Right lobe of liver (tissue), 6 donors: ENCODE measurements around the gene ZBTB7B. TPM values are rescaled to one million over a fixed set of nuclear protein-coding genes. Genes with fewer than 3 reads are reported as not detected.

Source experiments
- ATAC-seq, 4 donors: fragments of 200-7000 bp; cut with Tn5 transposase; one replicate each; pipeline ENCODE4 v1.9.1; 2020; ENCODE audit warnings: mild to moderate bottlenecking in 4 of 4, moderate library complexity in 4 of 4
- DNase-seq, 3 donors: peaks; one replicate each; pipeline ENCODE4 v3.0.0-alpha.2; 2020
- H3K27ac ChIP-seq, 3 donors: fragments of 200-600 bp; one replicate each; pipeline ENCODE4 v1.8.0; 2022
- H3K27me3 ChIP-seq, 2 donors: fragments of 200-600 bp; one replicate each; pipeline ENCODE4 v1.8.0; 2022
- H3K36me3 ChIP-seq, 4 donors: fragments of 200-600 bp; sonication (generic) in 1 of 4; one replicate each; pipeline versions ENCODE4 v1.5.1 to v1.8.0; 2017 to 2022; ENCODE audit warnings: control low read depth in 1 of 4
- H3K4me1 ChIP-seq, 4 donors: fragments of 200-600 bp; sonication (generic) in 1 of 4; one replicate each; pipeline versions ENCODE4 v1.5.1 to v1.8.0; 2017 to 2022; ENCODE audit warnings: control low read depth in 1 of 4
- H3K4me3 ChIP-seq, 3 donors: fragments of 200-600 bp; one replicate each; pipeline ENCODE4 v1.8.0; 2022
- H3K9me3 ChIP-seq, 4 donors: fragments of 200-600 bp; sonication (generic) in 1 of 4; one replicate each; pipeline versions ENCODE4 v1.5.1 to v1.8.0; 2017 to 2022; ENCODE audit warnings: control low read depth in 1 of 4
- CTCF ChIP-seq, 4 donors: fragments of 200-600 bp in 3 of 4; fragments of 450-650 bp in 1 of 4; IDR thresholded peaks; one replicate each; pipeline versions ENCODE4 v1.5.1 to v1.8.0; 2016 to 2022; ENCODE audit warnings: antibody characterized with exemption in 4 of 4, mild to moderate bottlenecking in 2 of 4
- POLR2A ChIP-seq: fragments of 450-650 bp; IDR thresholded peaks from one replicate; pipeline ENCODE4 v1.6.1; 2017; ENCODE audit warnings: antibody characterized with exemption, mild to moderate bottlenecking
- WGBS: methylation state at CpG from one replicate; pipeline ENCODE4 v1.1.6; 2018; ENCODE audit warnings: low coverage, low lambda C conversion rate; ENCODE audit not compliant: insufficient coverage; ENCODE audit errors: missing lambda C conversion rate; 5-methylcytosine and 5-hydroxymethylcytosine counted together
- intact Hi-C, 2 donors: fragments of 100-400 bp; cut with DNase I; formaldehyde crosslinking; loops; one replicate each; pipeline versions ENCODE4 v1.11.2 to v1.14.1; 2022
- total RNA-seq, 6 experiments: library from RNA; depleted of rRNA in 2 of 6; stranded (reverse); fragments of >200 nt in 2 of 6; fragmentation: NEBNext Ultra II Directional in 3 of 6; extraction: Animal tissue kit (Norgen Biotek cat#: 25700) in 3 of 6; gene quantifications; one replicate each; pipeline versions ENCODE4 v1.1.0 to v1.2.4, GENCODE V29; 2016 to 2023
- donor health status: DM: no; HTN: yes; CAD: no.
- donor health status: DM: no; HTN: no; CAD: no.
- donor health status: DM: no; HTN: no; CAD: no.
- donor health status: DM: no; HTN: yes; CAD: no.
- donor health status: DM: no; HTN: yes; CAD: no.

ZBTB7B gene
- total RNA-seq, 6 experiments from 2014 or later, result 35.0 to 83.8 (median 38.8) TPM

- H3K4me1 ChIP-seq, result peaks cover 0 to 32% (median 10%) of the 10 kb centered on the region in 4 donors
- WGBS, result 51% methylated on average over 4 of the region's 5 CpGs
- ATAC-seq (no peak), DNase-seq (no peak)
- intact Hi-C loops, result no loop called here
- no peaks in the 10 kb centered on the region for H3K9me3 ChIP-seq
- H3K27me3 ChIP-seq, result no peaks in the 10 kb centered on the region
- no peaks in the 10 kb centered on the region for H3K36me3 ChIP-seq
- no peak overlapping the region for H3K27ac ChIP-seq
- TF ChIP-seq CTCF (IDR thresholded peaks at IDR 0.05) (no peak), POLR2A (no peak)
- no peak overlapping the region for H3K4me3 ChIP-seq
These were observed 40.2 kb downstream of the ZBTB7B start for GRCh38 chr1:155042789-155043188.

- WGBS, result no CpG with 5 or more reads among the region's 12 CpGs
- TF ChIP-seq POLR2A (no peak), CTCF (IDR thresholded peaks at IDR 0.05) (no peak)
- H3K27me3 ChIP-seq, result no peaks in the 10 kb centered on the region
- H3K27ac ChIP-seq, result peak overlapping the region in 2 of 3 donors; percentile 43 to 65
- DNase-seq, result peak in 2 of 3 donors; percentile 64 to 67
- peak; percentile 15 to 59 (median 40) for ATAC-seq
- no peak overlapping the region for H3K4me3 ChIP-seq
- no peaks in the 10 kb centered on the region for H3K36me3 ChIP-seq
- H3K9me3 ChIP-seq, result no peaks in the 10 kb centered on the region
- peaks cover 0 to 35% (median 11%) of the 10 kb centered on the region in 4 donors for H3K4me1 ChIP-seq
- intact Hi-C loops, result no loop called here
These were observed 40.7 kb downstream of the ZBTB7B start for GRCh38 chr1:155043301-155043702.

DNA sequence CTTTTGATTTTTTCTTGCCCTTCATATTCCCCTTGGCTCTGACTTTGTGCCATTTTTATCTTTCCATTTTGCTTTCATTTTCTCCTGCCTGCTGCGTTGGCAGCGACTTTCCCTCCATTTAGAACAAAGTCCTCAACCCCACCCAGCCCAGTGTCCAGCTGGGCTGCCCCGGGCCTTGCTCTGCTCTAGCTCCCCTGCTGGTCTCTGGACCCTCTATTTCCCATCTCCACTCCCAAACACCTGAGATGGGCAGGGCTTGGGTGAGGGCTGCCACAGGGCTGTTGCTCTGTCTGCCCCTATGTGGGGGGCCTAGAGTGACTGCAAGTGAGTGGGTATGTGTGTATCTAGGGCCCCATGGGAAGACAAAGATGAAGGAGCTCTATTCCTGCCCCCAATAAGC is 41.2 kb downstream of the ZBTB7B start:
- TF ChIP-seq POLR2A (no peak), CTCF (IDR thresholded peaks at IDR 0.05) (no peak)
- Histone ChIP-seq H3K27ac (peak overlapping the region in 2 of 3 donors; percentile 43 to 65), H3K4me1 (peaks cover 0 to 35% (median 11%) of the 10 kb centered on the region in 4 donors), H3K9me3 (no peaks in the 10 kb centered on the region), H3K36me3 (no peaks in the 10 kb centered on the region), H3K4me3 (no peak overlapping the region), H3K27me3 (no peaks in the 10 kb centered on the region)
- WGBS, result 14% methylated on average over 3 of the region's 3 CpGs
- DNase-seq, result no peak
- intact Hi-C loops, result no loop called here
- peak; percentile 20 to 62 (median 46) for ATAC-seq

DNA sequence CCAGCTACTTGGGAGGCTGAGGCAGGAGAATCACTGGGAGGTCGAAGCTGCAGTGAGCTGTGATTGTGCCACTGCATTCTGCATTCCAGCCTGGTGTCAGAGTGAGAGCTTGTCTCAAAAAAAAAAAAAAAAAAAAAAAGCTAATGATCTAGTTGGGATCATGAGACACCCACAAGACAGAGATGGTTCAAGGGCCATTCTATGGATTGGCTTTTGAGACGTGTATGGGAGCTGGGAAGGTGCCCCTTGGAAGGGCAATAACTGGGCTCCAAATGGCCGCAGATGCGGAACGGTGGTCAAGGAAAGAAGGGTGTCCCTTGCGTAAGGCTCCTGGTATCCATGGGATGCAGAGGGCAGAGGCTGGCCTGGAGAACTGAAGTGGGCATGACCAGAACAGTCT is 41.8 kb downstream of the ZBTB7B start:
- H3K27me3 ChIP-seq, result no peaks in the 10 kb centered on the region
- peak overlapping the region; percentile 31 to 65 (median 32) for H3K27ac ChIP-seq
- intact Hi-C loops, result no loop called here
- 88% methylated on average over 6 of the region's 6 CpGs for WGBS
- H3K4me1 ChIP-seq, result peaks cover 0 to 29% (median 11%) of the 10 kb centered on the region in 4 donors
- H3K4me3 ChIP-seq, result no peak overlapping the region
- TF ChIP-seq POLR2A (no peak), CTCF (IDR thresholded peaks at IDR 0.05) (no peak)
- ATAC-seq, result no peak
- H3K9me3 ChIP-seq, result no peaks in the 10 kb centered on the region
- no peak for DNase-seq
- H3K36me3 ChIP-seq, result no peaks in the 10 kb centered on the region
